T-helper 17 cell (primary cell): ENCODE measurements around the gene SBNO2. TPM values are rescaled to one million over a fixed set of nuclear protein-coding genes. Genes with fewer than 3 reads are reported as not detected.
"Not testable (repeated sequence)": the region's sequence is repeated elsewhere in the genome, so short reads cannot be mapped to it uniquely, and the experiment has no call there.

Source experiments
- ATAC-seq: fragments of 150-1000 bp; cut with Tn5 transposase; 2 replicates; pipeline ENCODE4 v1.10.0; 2021; ENCODE audit warnings: mild to moderate bottlenecking, moderate library complexity
- DNase-seq, 3 donors: peaks; one replicate each; pipeline versions ENCODE4 v3.0.0 to v3.0.0-alpha.2; 2020 to 2021
- H3K9me3 ChIP-seq: one replicate; pipeline ENCODE4 v1.7.0; 2013; ENCODE audit warnings: low read length, mild to moderate bottlenecking; ENCODE audit not compliant: control insufficient read depth, poor library complexity, severe bottlenecking
- H3K27ac Mint-ChIP-seq: one replicate; pipeline ENCODE4 v1.8.0; 2022; ENCODE audit warnings: mild to moderate bottlenecking, moderate library complexity, mixed read lengths
- H3K27me3 Mint-ChIP-seq: one replicate; pipeline ENCODE4 v1.8.0; 2022; ENCODE audit warnings: mixed read lengths
- H3K36me3 Mint-ChIP-seq: one replicate; pipeline ENCODE4 v1.8.0; 2022; ENCODE audit warnings: low read depth, mixed read lengths
- H3K4me1 Mint-ChIP-seq: one replicate; pipeline ENCODE4 v1.8.0; 2022; ENCODE audit warnings: mild to moderate bottlenecking, mixed read lengths
- H3K4me3 Mint-ChIP-seq: one replicate; pipeline ENCODE4 v1.8.0; 2022; ENCODE audit warnings: mild to moderate bottlenecking, moderate library complexity, mixed read lengths
- total RNA-seq, 4 donors: library from RNA in 2 of 4; stranded (reverse) in 2 of 4; gene quantifications; one replicate each; pipeline ENCODE4 v1.2.3 and lab custom pipeline; 2022 to 2026

The SBNO2 gene
- total RNA-seq, 2 donors from 2014 or later, result 85.4 to 106 TPM

DNA sequence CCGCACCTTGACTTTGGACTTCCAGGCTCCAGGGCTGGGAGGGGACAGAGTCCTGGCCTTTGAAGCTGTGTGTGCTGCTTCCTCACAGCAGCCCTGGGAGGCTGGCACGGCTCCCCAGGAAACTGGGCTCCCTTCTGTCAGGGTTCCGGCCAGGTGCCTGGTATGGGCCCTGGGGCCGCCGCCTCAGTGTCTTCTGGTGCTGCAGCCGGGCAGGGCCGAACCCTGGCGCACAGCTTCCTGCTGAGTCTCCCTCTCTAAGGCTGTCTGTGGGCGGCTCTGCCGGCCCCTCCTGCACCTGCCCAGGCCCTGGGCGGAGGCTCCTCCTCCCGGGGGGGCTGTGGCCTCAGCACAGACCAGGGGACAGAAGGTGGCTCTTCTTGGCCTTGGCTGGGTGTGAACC is 37.9 kb downstream of the SBNO2 start:
- H3K9me3 ChIP-seq, result no peaks in the 10 kb centered on the region
- no peak overlapping the region for H3K27ac Mint-ChIP-seq
- H3K36me3 Mint-ChIP-seq, result no peaks in the 10 kb centered on the region
- H3K4me3 Mint-ChIP-seq, result no peak overlapping the region
- H3K4me1 Mint-ChIP-seq, result peaks cover 12% of the 10 kb centered on the region
- H3K27me3 Mint-ChIP-seq, result no peaks in the 10 kb centered on the region
- ATAC-seq (no peak), DNase-seq (no peak)

DNA sequence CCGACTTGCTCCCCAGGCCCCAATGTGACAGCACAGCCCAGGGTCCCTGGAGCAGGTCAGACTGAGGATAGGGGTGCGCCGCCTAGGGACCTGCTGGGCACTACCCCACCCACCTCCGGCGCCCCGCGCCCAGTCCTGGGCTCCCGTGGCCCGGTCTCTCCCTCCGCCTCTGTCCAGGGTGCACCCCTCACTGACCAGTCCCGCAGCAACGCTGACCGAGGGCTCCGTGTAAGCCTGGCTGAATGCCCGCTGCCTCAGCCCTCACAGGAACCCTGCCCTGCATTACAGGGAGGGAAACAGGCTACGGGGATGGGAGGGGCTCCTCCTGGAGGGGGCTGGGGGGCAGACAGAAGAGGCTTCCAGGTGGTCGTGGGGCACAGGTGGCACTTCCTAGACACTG is 38.6 kb downstream of the SBNO2 start:
- H3K9me3 ChIP-seq, result no peaks in the 10 kb centered on the region
- Mint-ChIP-seq H3K4me3 (peak overlapping the region; percentile 31), H3K27me3 (no peaks in the 10 kb centered on the region), H3K27ac (peak overlapping the region; percentile 78), H3K36me3 (no peaks in the 10 kb centered on the region), H3K4me1 (peaks cover 17% of the 10 kb centered on the region)
- ATAC-seq (no peak), DNase-seq (no peak)

DNA sequence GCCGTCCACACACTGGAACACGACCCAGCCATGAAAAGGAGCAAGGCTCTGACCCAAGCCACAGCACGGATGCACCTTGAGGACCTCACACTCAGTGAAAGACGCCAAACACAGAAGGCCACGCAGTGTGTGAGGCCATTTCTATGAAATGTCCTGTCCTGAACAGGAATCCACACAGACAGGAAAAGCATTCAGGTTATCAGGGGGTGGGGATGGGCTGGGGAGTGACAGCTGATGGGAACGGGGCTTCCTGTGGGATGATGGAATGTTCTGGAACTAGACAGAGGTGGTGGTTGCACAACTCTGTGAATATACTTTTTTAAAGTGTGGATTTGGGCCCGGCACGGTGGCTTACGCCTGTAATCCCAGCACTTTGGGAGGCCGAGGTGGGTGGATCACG is 39.6 kb downstream of the SBNO2 start:
- DNase-seq (no peak), ATAC-seq (no peak)
- H3K9me3 ChIP-seq, result no peaks in the 10 kb centered on the region
- no peaks in the 10 kb centered on the region for H3K27me3 Mint-ChIP-seq
- peaks cover 21% of the 10 kb centered on the region for H3K4me1 Mint-ChIP-seq
- H3K36me3 Mint-ChIP-seq, result no peaks in the 10 kb centered on the region
- H3K27ac Mint-ChIP-seq, result peak overlapping the region; percentile 78
- H3K4me3 Mint-ChIP-seq, result no peak overlapping the region

DNA sequence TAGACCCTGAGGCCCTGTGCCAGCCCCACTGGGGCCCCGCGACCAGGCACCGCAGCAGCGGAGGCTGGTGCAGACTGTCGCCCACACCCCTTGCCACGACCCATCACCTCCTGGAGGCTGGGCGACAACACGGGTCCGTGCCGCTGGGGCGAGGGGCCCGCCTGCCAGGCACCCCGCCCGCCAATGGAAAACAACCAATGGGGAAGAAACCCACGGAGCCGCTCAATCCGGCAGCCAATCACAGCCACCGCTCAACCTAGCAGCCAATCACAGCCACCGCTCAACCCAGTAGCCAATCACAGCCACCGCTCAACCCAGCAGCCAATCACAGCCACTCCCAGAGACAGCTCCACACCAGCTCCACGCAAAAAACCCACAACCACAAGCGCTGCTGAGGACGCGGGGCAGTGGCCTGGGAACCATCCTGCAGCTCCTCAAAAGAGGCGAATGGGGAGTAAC is 40.6 kb downstream of the SBNO2 start:
- Mint-ChIP-seq H3K4me3 (peak overlapping the region; percentile 89), H3K27ac (peak overlapping the region; percentile 78), H3K36me3 (no peaks in the 10 kb centered on the region), H3K4me1 (peaks cover 23% of the 10 kb centered on the region), H3K27me3 (no peaks in the 10 kb centered on the region)
- peak; percentile 82 for ATAC-seq
- peak; percentile 69 to 81 (median 74) for DNase-seq
- no peaks in the 10 kb centered on the region for H3K9me3 ChIP-seq

DNA sequence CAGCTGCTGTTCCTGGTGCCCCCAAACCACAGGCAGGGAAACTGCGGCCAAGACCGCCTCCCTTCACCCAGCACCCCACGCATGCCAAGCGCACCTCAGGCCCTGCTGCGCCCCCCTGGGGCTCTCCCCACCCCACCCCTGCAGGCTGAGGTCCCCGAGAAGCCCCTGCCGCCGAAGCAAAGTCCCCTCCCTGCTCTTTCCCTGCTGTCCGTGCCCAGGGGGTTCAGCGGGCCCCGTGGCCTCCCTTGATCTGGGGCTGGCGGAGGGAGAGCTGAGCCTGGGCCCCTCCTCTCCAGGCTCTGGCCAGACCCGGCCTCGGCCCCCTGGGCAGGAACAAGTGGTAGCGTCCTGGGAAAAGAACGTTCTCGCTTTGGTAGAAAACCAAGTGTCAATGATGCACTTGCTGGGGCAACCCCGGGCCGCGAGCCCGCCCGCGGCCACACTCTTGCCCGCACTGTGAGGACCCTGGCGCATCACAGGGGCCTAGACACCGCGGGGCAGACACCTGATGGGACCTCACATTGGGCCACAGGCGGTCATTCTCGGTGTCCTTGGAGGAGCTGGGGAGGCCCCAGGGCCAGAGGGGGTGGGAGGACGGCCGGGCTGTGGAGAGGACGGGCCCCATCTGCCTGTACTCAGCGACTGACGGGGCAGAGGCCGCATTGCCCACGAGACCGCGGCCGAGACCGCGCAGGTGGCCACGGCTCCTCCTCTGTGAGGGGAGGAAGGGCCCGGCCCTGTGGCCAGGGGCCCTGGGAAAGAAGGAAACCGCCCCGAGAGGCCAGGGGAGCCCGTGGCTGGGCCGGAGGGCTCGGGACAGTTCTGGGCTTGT is 41.3 kb downstream of the SBNO2 start:
- Mint-ChIP-seq H3K27ac (peak overlapping the region; percentile 78), H3K4me1 (peaks cover 25% of the 10 kb centered on the region), H3K4me3 (peak overlapping the region; percentile 89), H3K27me3 (no peaks in the 10 kb centered on the region), H3K36me3 (no peaks in the 10 kb centered on the region)
- DNase-seq (no peak), ATAC-seq (peak; percentile 4)
- no peaks in the 10 kb centered on the region for H3K9me3 ChIP-seq

DNA sequence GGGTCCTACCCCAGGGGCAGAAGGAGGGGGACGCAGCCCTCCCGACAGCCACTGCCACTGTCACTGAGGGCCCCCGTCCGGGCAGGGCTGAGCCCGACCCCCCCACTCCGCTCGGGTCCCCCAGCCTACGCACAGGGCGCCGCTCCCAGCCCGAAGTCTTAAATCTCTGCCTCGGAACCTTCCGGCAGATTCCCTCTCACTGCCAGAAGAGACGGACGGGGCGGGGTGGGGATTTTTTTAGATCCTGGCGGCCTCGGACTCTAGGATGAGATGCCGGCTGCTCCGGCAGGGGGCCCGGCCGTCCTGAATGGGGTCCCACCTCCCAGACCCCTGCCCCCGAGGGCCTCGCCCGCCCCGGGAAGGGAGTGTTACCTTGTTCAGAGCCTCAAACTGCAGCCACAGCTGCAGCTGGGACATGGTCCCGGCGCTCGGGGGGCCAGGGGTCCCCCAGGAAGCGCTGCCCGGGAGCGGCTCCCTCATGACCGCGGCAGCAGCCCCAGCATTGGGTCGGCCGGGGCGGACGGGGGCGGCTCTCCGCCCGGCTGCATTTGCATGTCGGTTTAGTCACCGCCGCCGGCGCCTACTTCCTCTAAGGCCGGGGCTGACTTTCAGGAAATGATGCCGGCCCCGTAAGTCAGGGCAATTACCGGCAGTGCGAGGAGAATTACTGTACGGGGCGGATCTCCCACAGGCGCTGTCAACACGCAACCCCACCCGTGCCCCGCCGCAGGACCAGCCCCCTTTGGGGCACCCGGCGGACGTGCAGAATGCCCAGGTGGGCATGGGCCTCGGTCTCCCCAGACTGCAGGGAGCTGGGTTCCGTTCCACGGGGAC is 42.1 kb downstream of the SBNO2 start:
- no peaks in the 10 kb centered on the region for H3K9me3 ChIP-seq
- Mint-ChIP-seq H3K27ac (peak overlapping the region; percentile 78), H3K27me3 (no peaks in the 10 kb centered on the region), H3K4me3 (peak overlapping the region; percentile 89), H3K4me1 (peaks cover 25% of the 10 kb centered on the region), H3K36me3 (no peaks in the 10 kb centered on the region)
- peak; percentile 66 for ATAC-seq
- DNase-seq, result peak; percentile 64 to 81 (median 78)

DNA sequence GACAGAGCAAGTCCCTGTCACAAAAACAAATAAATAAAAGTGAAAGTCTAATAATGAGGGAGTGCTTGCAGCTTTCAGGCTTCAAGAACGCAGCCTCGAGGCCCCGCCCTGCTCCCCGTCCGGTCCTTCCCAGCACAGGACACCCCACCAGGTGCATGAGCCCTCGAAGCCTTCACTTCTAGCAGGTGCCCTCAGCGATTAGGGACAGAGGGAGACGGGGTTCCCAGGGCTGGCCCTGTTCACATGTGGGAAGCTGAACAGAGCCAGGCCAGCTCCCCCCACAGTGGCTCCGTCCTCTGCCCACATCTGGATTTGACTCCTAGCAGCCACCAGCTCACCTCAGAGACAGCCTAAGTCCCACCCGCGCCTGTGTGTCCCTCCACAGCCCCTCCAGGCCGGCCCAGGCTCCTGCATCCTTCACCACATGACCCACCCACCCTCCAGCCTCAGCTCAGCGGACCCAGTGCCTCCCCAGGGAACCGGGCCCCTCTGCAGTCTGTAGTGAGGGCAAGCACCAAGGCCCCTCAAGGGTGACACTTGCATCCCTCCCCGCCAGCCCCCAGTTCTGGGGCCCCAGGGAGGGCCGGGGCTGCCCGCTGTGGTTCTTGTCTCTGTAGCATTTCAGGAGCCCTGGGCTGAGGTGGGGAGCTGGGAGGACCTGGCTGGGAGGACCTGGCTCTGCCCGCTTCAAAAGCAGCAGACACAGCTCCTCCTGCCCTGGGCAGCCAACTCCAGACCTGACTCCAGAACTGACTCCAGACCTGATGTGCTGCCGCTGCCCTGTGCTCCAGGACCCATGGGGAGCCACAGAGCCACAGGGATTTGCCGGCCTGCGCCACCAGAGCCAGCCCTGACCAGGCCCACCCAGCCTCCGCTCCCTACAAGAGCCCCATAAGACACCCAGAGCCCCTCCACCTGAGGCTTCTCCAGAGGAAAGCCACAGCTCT is 43.0 kb downstream of the SBNO2 start:
- peak overlapping the region; percentile 78 for H3K27ac Mint-ChIP-seq
- H3K9me3 ChIP-seq, result no peaks in the 10 kb centered on the region
- H3K27me3 Mint-ChIP-seq, result no peaks in the 10 kb centered on the region
- H3K4me3 Mint-ChIP-seq, result peak overlapping the region; percentile 89
- DNase-seq (no peak), ATAC-seq (no peak)
- H3K4me1 Mint-ChIP-seq, result peaks cover 20% of the 10 kb centered on the region
- H3K36me3 Mint-ChIP-seq, result no peaks in the 10 kb centered on the region

DNA sequence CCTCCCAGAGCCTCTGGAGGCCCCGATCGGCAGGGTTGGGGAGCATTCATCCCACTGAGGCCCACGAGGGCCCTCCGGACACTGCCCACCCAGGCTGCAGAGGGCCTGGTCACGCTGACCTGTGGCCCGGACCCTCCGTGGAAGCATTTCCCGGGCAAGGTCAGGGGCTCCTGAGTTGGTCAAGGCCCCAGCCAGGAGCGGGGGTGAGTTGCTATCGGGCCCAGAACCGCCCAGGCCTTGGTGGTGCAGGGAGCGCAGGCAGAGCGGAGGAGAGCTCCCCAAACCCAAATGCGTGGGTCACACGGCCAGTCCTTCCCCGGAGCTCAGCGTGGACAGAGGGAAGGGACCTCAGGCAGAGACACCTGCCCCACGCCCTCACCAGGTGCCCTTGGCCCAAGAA is 44.5 kb downstream of the SBNO2 start:
- peaks cover 22% of the 10 kb centered on the region for H3K4me1 Mint-ChIP-seq
- ATAC-seq (no peak), DNase-seq (no peak)
- H3K9me3 ChIP-seq, result no peaks in the 10 kb centered on the region
- no peak overlapping the region for H3K27ac Mint-ChIP-seq
- H3K36me3 Mint-ChIP-seq, result no peaks in the 10 kb centered on the region
- no peaks in the 10 kb centered on the region for H3K27me3 Mint-ChIP-seq
- peak overlapping the region; percentile 49 for H3K4me3 Mint-ChIP-seq

DNA sequence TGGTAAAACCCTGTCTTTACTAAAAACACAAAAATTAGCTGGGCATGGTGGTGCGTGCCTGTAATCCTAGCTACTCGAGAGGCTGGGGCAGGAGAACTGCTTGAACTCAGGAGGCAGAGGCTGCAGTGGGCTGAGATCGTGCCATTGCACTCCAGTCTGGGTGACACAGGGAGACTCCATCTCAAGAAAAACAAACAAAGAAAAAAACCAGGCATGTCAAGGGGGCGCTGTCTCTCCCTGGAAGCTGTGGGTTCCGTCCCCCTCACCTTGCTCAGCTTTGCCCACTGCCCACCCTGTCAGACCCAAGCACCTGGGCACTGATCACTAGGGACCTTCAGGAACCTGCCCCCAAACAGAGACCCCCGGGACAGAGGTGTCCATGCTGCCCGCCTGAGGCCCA is 45.0 kb downstream of the SBNO2 start:
- Mint-ChIP-seq H3K4me1 (peaks cover 22% of the 10 kb centered on the region), H3K4me3 (peak overlapping the region; percentile 66)
- ATAC-seq, H3K36me3 Mint-ChIP-seq, H3K27me3 Mint-ChIP-seq, H3K9me3 ChIP-seq, H3K27ac Mint-ChIP-seq, DNase-seq: not testable (repeated sequence)

DNA sequence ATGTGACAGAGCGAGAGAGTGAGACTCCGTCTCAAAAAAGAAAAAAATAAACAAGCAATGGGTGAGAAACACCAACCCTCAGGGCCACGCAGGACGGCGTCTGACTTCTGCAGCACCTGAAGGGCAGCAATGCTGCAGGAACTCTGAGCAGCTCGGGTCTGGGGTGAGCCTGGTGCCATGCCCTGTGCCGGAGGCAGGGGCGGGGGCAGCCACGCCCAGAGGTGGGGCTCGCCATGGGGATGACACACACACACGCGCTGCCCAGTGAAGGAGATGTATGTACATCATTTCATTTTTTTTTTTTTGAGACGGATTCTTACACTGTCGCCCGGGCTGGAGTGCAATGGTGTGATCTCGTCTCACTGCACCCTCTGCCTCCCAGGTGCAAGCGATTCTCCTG is 46.0 kb downstream of the SBNO2 start:
- Mint-ChIP-seq H3K36me3 (no peaks in the 10 kb centered on the region), H3K27me3 (no peaks in the 10 kb centered on the region), H3K4me3 (no peak overlapping the region), H3K27ac (peak overlapping the region; percentile 57), H3K4me1 (peaks cover 17% of the 10 kb centered on the region)
- no peaks in the 10 kb centered on the region for H3K9me3 ChIP-seq
- no peak for ATAC-seq
- no peak for DNase-seq

DNA sequence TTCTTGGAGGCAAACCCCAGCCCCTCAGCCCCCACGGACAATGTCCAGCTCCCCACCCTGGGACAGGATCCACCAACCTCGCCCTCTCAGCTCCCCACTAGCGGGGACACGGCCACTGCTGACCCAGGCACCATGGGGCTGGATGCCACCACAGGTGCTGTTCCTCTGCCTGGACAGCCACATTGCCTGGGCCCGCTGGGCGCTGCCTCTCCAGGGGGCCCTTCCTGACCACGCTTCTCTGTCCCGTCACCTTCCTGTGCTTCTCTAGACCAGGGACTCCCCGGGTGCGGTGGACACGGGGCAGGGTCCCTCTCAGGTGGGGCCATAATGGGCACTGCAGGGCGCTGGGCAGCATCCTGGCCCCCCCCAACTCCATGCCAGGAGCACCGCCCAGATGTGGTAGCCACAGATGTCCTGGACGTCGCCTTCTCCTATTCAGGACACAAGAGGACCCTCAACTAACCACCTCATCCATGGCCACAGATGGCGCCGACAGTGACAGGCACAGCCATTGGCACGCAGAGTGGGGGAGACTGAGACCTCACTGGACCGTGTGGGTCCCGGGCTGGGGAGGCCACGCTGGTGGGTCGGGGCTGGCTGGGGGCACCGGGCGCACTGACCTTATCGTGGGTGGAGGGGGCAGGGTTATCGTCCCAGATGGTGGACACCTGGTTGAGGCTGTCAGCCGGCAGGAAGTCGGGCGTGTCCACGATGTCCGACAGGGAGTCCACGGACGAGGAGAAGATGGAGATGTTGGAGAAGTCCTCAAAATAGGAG is 46.9 kb downstream of the SBNO2 start:
- ATAC-seq, result no peak
- Mint-ChIP-seq H3K4me3 (peak overlapping the region; percentile 33), H3K4me1 (peaks cover 19% of the 10 kb centered on the region), H3K27me3 (no peaks in the 10 kb centered on the region), H3K27ac (peak overlapping the region; percentile 57), H3K36me3 (no peaks in the 10 kb centered on the region)
- no peak for DNase-seq
- no peaks in the 10 kb centered on the region for H3K9me3 ChIP-seq
